Fibroblast of mammary gland (primary cell): ENCODE data around the gene EVI5.

Experiments used
- DNase-seq: peaks from one replicate; pipeline ENCODE4 v3.0.0-alpha.2; 2010; ENCODE audit warnings: low read depth
- H3K4me3 ChIP-seq: 2 replicates; pipeline ENCODE4 v1.5.1; 2011; ENCODE audit warnings: low read depth, mild to moderate bottlenecking, low read length, moderate library complexity; ENCODE audit not compliant: control insufficient read depth
- TF ChIP-seq, protein P1 (sequence below): conservative IDR thresholded peaks from 2 replicates; pipeline ENCODE4 v1.5.1; 2011; ENCODE audit warnings: low read depth, low read length, inconsistent platforms; ENCODE audit not compliant: control insufficient read depth, insufficient read depth

EVI5 gene

GRCh38 chr1:92795166-92795565 lies 10.3 kb upstream of the EVI5 start:
- peak; percentile 48 for DNase-seq
- TF ChIP-seq, protein P1, sequence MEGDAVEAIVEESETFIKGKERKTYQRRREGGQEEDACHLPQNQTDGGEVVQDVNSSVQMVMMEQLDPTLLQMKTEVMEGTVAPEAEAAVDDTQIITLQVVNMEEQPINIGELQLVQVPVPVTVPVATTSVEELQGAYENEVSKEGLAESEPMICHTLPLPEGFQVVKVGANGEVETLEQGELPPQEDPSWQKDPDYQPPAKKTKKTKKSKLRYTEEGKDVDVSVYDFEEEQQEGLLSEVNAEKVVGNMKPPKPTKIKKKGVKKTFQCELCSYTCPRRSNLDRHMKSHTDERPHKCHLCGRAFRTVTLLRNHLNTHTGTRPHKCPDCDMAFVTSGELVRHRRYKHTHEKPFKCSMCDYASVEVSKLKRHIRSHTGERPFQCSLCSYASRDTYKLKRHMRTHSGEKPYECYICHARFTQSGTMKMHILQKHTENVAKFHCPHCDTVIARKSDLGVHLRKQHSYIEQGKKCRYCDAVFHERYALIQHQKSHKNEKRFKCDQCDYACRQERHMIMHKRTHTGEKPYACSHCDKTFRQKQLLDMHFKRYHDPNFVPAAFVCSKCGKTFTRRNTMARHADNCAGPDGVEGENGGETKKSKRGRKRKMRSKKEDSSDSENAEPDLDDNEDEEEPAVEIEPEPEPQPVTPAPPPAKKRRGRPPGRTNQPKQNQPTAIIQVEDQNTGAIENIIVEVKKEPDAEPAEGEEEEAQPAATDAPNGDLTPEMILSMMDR, result no peak
- H3K4me3 ChIP-seq, result no peak overlapping the region

GRCh38 chr1:92792340-92792782 lies 7.5 kb upstream of the EVI5 start:
- no peak overlapping the region for H3K4me3 ChIP-seq
- TF ChIP-seq, protein P1, result no peak
- DNase-seq, result no peak

DNA sequence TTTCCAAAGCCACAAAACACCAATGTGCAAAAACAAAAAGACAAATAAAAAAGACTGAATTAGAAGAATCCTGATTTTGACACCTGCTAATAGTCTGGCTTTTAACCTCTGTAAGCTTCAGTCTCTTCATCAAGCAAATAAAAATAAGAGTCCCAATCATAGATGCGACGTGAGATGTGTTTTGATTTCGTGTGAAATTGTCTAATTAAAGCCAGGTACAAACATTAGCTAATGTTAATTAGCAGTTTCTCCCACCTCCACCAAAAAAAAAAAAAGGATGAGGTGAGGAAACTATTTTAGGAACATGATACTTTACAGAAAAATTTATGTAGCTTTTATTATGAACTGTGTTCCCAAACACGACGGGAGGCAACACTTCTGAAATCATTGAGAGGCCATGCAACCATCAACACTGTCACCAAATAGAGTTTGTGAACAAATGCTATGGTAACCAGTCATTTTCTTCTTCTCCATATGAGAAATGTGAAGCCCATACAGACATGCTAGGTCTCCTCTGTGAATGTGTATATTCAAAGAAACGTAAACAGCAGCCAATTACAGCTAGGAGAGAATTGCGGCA lies 6.7 kb upstream of the EVI5 start:
- H3K4me3 ChIP-seq, result no peak overlapping the region
- TF ChIP-seq, protein P1, result no peak
- no peak for DNase-seq

GRCh38 chr1:92790867-92791266 lies 6.0 kb upstream of the EVI5 start:
- no peak for DNase-seq
- TF ChIP-seq, protein P1, result no peak
- no peak overlapping the region for H3K4me3 ChIP-seq

GRCh38 chr1:92790081-92790480 lies 5.2 kb upstream of the EVI5 start:
- TF ChIP-seq, protein P1, result no peak
- DNase-seq, result no peak
- no peak overlapping the region for H3K4me3 ChIP-seq

- DNase-seq, result no peak
- TF ChIP-seq, protein P1, result no peak
- H3K4me3 ChIP-seq, result no peak overlapping the region
These were observed 1.4 kb upstream of the EVI5 start for GRCh38 chr1:92786111-92786901.
